ENCODE data around the gene GSTA5.
"Not testable (repeated sequence)": the region's sequence is repeated elsewhere in the genome, so short reads cannot be mapped to it uniquely, and the experiment has no call there.

The GSTA5 gene

GRCh38 chr6:52840763-52841585 is at the start of gene GSTA5:
TSS of gene GSTA5 (minus strand) at chr6:52840813.
- peak; percentile 1 for DNase-seq

GRCh38 chr6:52890018-52890417 is 49.4 kb upstream of the GSTA5 start:
- no peak for DNase-seq

- DNase-seq = no peak
These were observed 47.4 kb upstream of the GSTA5 start for GRCh38 chr6:52887910-52888524.

- DNase-seq = peak; percentile 55
These were observed 41.6 kb upstream of the GSTA5 start for GRCh38 chr6:52881996-52882841.

- no peak for DNase-seq
These were observed 41.0 kb upstream of the GSTA5 start for GRCh38 chr6:52881662-52881995.

- DNase-seq = no peak
These were observed 37.2 kb upstream of the GSTA5 start for GRCh38 chr6:52877786-52878185.

- peak; percentile 75 for DNase-seq
These were observed 36.6 kb upstream of the GSTA5 start for GRCh38 chr6:52877168-52877567.

- DNase-seq = no peak
These were observed 35.6 kb upstream of the GSTA5 start for GRCh38 chr6:52876056-52876787.

- DNase-seq = no peak
These were observed 31.4 kb upstream of the GSTA5 start for GRCh38 chr6:52872031-52872430.

GRCh38 chr6:52871621-52872020 is 31.0 kb upstream of the GSTA5 start:
- DNase-seq = no peak

- peak; percentile 58 for DNase-seq
These were observed 29.9 kb upstream of the GSTA5 start for GRCh38 chr6:52870335-52871091.

GRCh38 chr6:52868899-52869298 is 28.3 kb upstream of the GSTA5 start:
- DNase-seq = not testable (repeated sequence)

- DNase-seq = no peak
These were observed 27.6 kb upstream of the GSTA5 start for GRCh38 chr6:52868240-52868639.

- DNase-seq = not testable (repeated sequence)
These were observed 20.5 kb upstream of the GSTA5 start for GRCh38 chr6:52861151-52861550.

GRCh38 chr6:52858416-52858815 is 17.8 kb upstream of the GSTA5 start:
- no peak for DNase-seq

- DNase-seq = peak; percentile 3
These were observed 15.5 kb upstream of the GSTA5 start for GRCh38 chr6:52856137-52856536.

GRCh38 chr6:52849137-52849536 is 8.5 kb upstream of the GSTA5 start:
- no peak for DNase-seq

- DNase-seq = no peak
These were observed 5.4 kb upstream of the GSTA5 start for GRCh38 chr6:52846002-52846401.

- no peak for DNase-seq
These were observed 3.0 kb upstream of the GSTA5 start for GRCh38 chr6:52843605-52844004.

- DNase-seq = peak; percentile 48
These were observed 1.2 kb downstream of the GSTA5 start for GRCh38 chr6:52839124-52840055.

GRCh38 chr6:52834481-52834880 is 6.1 kb downstream of the GSTA5 start:
- DNase-seq = peak; percentile 3

Data from NCI-H226 (cell line).